Vagina (tissue), 2 donors: ENCODE data around the gene IER5.

Experiments
- POLR2A ChIP-seq, 2 donors: fragments of 450-650 bp; IDR thresholded peaks; one replicate each; pipeline ENCODE4 v1.6.1; 2017; ENCODE audit warnings: antibody characterized with exemption in 2 of 2, mild to moderate bottlenecking in 2 of 2, moderate library complexity in 2 of 2
- POLR2AphosphoS5 ChIP-seq, 2 donors: sonication (generic); formaldehyde crosslinking; IDR thresholded peaks; one replicate each; pipeline ENCODE4 v1.9.0; 2017; ENCODE audit warnings: antibody characterized with exemption in 2 of 2, mild to moderate bottlenecking in 2 of 2, low read depth in 1 of 2; ENCODE audit not compliant: insufficient read depth in 1 of 2
- TF ChIP-seq, protein P1 (sequence below), 3 experiments: fragments of 450-650 bp in 2 of 3; fragments of 200-600 bp in 1 of 3; sonication (generic) in 1 of 3; IDR thresholded peaks; one replicate each; pipeline ENCODE4 v1.5.1; 2017 to 2019; ENCODE audit warnings: antibody characterized with exemption in 3 of 3, mild to moderate bottlenecking in 2 of 3, moderate library complexity in 2 of 3

DNA sequence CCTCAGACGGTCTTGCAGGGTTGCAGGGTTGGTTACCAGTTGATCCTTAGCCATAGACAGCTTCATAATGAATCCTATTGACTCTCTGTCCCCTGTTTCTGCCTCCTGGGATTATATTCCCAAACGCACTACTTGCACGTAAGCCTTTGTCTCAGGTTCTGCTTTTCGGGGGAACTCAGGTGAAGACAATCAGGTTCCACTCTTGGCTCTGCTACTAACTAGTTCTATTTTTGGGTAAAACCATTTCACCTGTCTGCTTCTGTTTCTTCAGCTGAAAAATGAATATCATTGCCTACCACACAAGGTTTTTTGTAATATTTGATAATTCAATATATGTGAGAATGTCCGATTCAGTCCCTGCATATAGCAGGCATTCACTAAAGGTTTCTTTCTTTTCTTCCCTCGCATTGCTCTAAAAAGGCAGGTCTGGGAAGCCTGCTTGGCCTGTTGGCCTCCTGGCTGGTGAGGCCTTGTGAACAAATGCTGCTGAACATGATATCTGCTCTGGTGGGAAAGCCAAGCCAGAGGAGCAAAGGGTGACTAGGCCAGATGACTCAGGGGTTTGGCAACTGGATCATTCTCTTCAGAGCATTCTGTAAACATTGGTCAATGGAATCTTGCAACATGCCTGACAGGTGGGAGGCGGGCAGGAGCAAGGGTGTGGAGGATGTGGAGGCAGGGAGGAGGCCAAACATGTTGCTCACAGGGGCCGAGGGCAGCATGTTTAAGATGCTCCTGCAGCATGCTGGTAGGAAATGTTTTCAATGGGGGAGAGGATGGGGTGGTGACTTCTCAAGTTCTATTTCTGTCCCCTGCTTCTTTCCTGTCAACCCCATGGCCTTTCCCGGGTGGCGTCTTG is 23.8 kb downstream of the IER5 start:
- TF ChIP-seq, protein P1, sequence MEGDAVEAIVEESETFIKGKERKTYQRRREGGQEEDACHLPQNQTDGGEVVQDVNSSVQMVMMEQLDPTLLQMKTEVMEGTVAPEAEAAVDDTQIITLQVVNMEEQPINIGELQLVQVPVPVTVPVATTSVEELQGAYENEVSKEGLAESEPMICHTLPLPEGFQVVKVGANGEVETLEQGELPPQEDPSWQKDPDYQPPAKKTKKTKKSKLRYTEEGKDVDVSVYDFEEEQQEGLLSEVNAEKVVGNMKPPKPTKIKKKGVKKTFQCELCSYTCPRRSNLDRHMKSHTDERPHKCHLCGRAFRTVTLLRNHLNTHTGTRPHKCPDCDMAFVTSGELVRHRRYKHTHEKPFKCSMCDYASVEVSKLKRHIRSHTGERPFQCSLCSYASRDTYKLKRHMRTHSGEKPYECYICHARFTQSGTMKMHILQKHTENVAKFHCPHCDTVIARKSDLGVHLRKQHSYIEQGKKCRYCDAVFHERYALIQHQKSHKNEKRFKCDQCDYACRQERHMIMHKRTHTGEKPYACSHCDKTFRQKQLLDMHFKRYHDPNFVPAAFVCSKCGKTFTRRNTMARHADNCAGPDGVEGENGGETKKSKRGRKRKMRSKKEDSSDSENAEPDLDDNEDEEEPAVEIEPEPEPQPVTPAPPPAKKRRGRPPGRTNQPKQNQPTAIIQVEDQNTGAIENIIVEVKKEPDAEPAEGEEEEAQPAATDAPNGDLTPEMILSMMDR (IDR thresholded peaks at IDR 0.05), result no peak
- TF ChIP-seq POLR2A (IDR thresholded peaks at IDR 0.05) (no peak), POLR2AphosphoS5 (IDR thresholded peaks at IDR 0.05; ENCODE audit: insufficient read depth in 1 of 2, low read depth in 1 of 2) (peak; percentile 79 to 85)
